ENCODE measurements around the gene LPP.

- TF ChIP-seq CTCF (IDR thresholded peaks at IDR 0.05), result no peak
- TF ChIP-seq POLR2A (IDR thresholded peaks at IDR 0.05), result no peak
These were observed 6.8 kb downstream of the LPP start for GRCh38 chr3:188160751-188161150.
